Stimulated activated CD8-positive, alpha-beta memory T cell treated with anti-CD3 and anti-CD28 coated beads, Interleukin-12 subunit alpha, Interleukin-12 subunit beta, amount 100 ng/mL, for 24 hours (primary cell): ENCODE results near the gene SLMAP.

ENCODE experiments used
- DNase-seq: peaks from one replicate; pipeline ENCODE4 v3.0.0-alpha.2; 2020; ENCODE audit errors: extremely low read depth

SLMAP gene

GRCh38 chr3:57755741-57756527 lies at the start of gene SLMAP:
TSS of gene SLMAP (plus strand) at chr3:57756309. CDS start at chr3:57757652, 1,343 bp downstream.
- peak; percentile 89 for DNase-seq

GRCh38 chr3:57706462-57706861 lies 49.6 kb upstream of the SLMAP start:
- DNase-seq = no peak

GRCh38 chr3:57709031-57709430 lies 47.1 kb upstream of the SLMAP start:
- DNase-seq = no peak

- DNase-seq = no peak
Measured at GRCh38 chr3:57709559-57709958, 46.5 kb upstream of the SLMAP start.

GRCh38 chr3:57715686-57716085 lies 40.4 kb upstream of the SLMAP start:
- no peak for DNase-seq

- no peak for DNase-seq
Measured at GRCh38 chr3:57717205-57717868, 38.8 kb upstream of the SLMAP start.

GRCh38 chr3:57718118-57718517 lies 38.0 kb upstream of the SLMAP start:
- no peak for DNase-seq

GRCh38 chr3:57726397-57726796 lies 29.7 kb upstream of the SLMAP start:
- no peak for DNase-seq

- DNase-seq = no peak
Measured at GRCh38 chr3:57727106-57727505, 29.0 kb upstream of the SLMAP start.

GRCh38 chr3:57729334-57730045 lies 26.6 kb upstream of the SLMAP start:
- DNase-seq = no peak

- DNase-seq = no peak
Measured at GRCh38 chr3:57730682-57731081, 25.4 kb upstream of the SLMAP start.

- DNase-seq = no peak
Measured at GRCh38 chr3:57731311-57731710, 24.8 kb upstream of the SLMAP start.

GRCh38 chr3:57733790-57734189 lies 22.3 kb upstream of the SLMAP start:
- no peak for DNase-seq

- no peak for DNase-seq
Measured at GRCh38 chr3:57735405-57735804, 20.7 kb upstream of the SLMAP start.

- DNase-seq = no peak
Measured at GRCh38 chr3:57737840-57738239, 18.3 kb upstream of the SLMAP start.

GRCh38 chr3:57738391-57738790 lies 17.7 kb upstream of the SLMAP start:
- DNase-seq = no peak

- no peak for DNase-seq
Measured at GRCh38 chr3:57740027-57740426, 16.1 kb upstream of the SLMAP start.

GRCh38 chr3:57743496-57743895 lies 12.6 kb upstream of the SLMAP start:
- no peak for DNase-seq

GRCh38 chr3:57745101-57745500 lies 11.0 kb upstream of the SLMAP start:
- DNase-seq = no peak

- DNase-seq = no peak
Measured at GRCh38 chr3:57746156-57747010, 9.7 kb upstream of the SLMAP start.

- no peak for DNase-seq
Measured at GRCh38 chr3:57749542-57749941, 6.6 kb upstream of the SLMAP start.

- no peak for DNase-seq
Measured at GRCh38 chr3:57752307-57752706, 3.8 kb upstream of the SLMAP start.
